ENCODE data around the gene CRTC3.

CRTC3 gene

DNA sequence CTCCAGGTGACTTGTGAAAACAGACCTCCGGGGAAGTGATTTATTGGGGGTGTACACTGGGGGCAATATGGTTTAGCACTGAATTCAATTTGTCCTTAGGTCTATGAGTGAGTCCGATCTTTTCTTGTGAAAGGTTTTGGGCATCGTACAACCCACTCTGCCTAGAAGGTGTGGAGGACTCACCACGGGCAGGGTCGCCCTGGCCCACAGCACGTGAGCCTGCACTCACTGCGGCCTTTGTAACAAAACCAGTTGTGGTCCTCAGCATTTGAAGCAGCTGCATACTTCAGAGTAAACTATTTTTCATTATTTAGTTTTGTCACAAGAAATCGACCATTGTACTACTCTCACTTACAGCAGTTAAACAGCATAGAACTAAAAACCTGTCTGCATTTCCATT is 114.8 kb downstream of the CRTC3 start:
- Histone ChIP-seq H3K18ac (ENCODE audit: low read length) (no peak overlapping the region), H2BK120ac (ENCODE audit: insufficient read depth, low read length, poor library complexity) (peak overlapping the region; percentile 48), H3K79me1 (ENCODE audit: low read length) (peaks cover 14% of the 10 kb centered on the region), H4K12ac (ENCODE audit: low read depth, low read length) (no peak overlapping the region), H3K79me2 (ENCODE audit: control insufficient read depth, insufficient read depth, low read length, poor library complexity) (no peaks in the 10 kb centered on the region), H3K27ac (ENCODE audit: low read depth, low read length) (peak overlapping the region; percentile 27), H3K14ac (ENCODE audit: low read length) (no peak overlapping the region), H3K4me3 (ENCODE audit: low read depth, low read length) (no peak overlapping the region), H3K4me2 (ENCODE audit: low read length) (no peak overlapping the region), H2BK5ac (ENCODE audit: low read depth, low read length, poor library complexity) (no peak overlapping the region), H3K27me3 (ENCODE audit: insufficient read depth, low read length) (no peaks in the 10 kb centered on the region), H2BK12ac (ENCODE audit: low read length) (no peak overlapping the region), H3K36me3 (ENCODE audit: control insufficient read depth in 1 of 2, insufficient read depth in 2 of 2, low read length in 2 of 2) (peaks cover 33 to 40% of the 10 kb centered on the region in 2 experiments), H3K9ac (ENCODE audit: low read length) (no peak overlapping the region), H2AK5ac (ENCODE audit: low read length) (no peak overlapping the region), H4K91ac (ENCODE audit: low read depth, low read length) (peak overlapping the region; percentile 20), H3K23ac (ENCODE audit: low read length) (no peak overlapping the region), H4K8ac (ENCODE audit: low read depth, low read length) (no peak overlapping the region), H3K4ac (ENCODE audit: low read depth, low read length) (no peak overlapping the region), H2AFZ (ENCODE audit: insufficient read depth, low read length, poor library complexity) (no peak overlapping the region), H3K9me3 (ENCODE audit: insufficient read depth, low read depth, low read length) (peaks cover 3% of the 10 kb centered on the region), H3K4me1 (ENCODE audit: control insufficient read depth in 1 of 2, insufficient read depth in 2 of 2, low read length in 2 of 2) (peaks cover 0 to 10% of the 10 kb centered on the region in 2 experiments)
- no peak for DNase-seq
- no CpG with 5 or more reads among the region's 8 CpGs for WGBS (ENCODE audit: extremely low coverage, insufficient coverage, insufficient read length)

DNA sequence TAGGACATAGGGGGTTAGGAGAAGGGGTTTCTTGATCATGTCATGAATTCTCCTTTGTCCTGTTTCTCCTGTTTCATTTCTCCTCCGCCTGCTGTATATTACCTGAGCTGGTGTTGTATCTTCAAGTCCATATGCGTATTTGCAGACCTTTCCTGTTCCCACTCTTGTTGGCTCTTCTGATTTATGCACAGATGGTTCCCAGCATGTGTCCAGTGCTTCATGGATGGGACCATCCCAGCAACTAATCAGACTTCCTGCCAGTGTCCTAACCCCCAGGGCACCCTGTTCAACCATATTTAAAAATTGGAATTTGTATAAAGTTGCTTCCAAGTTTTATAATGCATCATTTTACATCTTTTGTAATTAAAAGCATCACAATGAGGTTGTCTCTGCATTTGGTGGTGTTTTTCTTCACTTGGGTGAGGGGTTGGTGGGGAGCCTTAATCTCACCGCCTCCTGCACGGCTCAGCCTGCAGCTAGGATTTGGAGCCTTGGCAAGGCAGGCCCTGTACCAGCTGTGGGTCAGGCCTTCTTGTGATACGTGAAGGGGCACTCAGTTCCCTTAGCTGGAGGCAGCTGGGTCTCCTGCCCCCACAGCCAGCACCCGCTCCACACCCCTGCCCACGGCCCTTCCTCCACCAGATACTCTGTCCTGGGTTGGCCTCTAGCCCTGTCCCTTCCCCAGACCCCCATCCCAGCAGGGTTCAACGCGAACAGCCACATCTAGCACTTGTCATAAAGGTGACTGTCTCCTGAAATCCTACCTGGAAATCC is 115.4 kb downstream of the CRTC3 start:
- Histone ChIP-seq H2BK12ac (ENCODE audit: low read length) (no peak overlapping the region), H3K4ac (ENCODE audit: low read depth, low read length) (no peak overlapping the region), H3K27ac (ENCODE audit: low read depth, low read length) (no peak overlapping the region), H3K9me3 (ENCODE audit: insufficient read depth, low read depth, low read length) (peaks cover 3% of the 10 kb centered on the region), H3K9ac (ENCODE audit: low read length) (no peak overlapping the region), H3K4me3 (ENCODE audit: low read depth, low read length) (no peak overlapping the region), H3K36me3 (ENCODE audit: control insufficient read depth in 1 of 2, insufficient read depth in 2 of 2, low read length in 2 of 2) (peaks cover 33 to 40% of the 10 kb centered on the region in 2 experiments), H4K12ac (ENCODE audit: low read depth, low read length) (no peak overlapping the region), H3K27me3 (ENCODE audit: insufficient read depth, low read length) (no peaks in the 10 kb centered on the region), H4K8ac (ENCODE audit: low read depth, low read length) (no peak overlapping the region), H3K23ac (ENCODE audit: low read length) (no peak overlapping the region), H4K91ac (ENCODE audit: low read depth, low read length) (no peak overlapping the region), H2AFZ (ENCODE audit: insufficient read depth, low read length, poor library complexity) (no peak overlapping the region), H3K4me1 (ENCODE audit: control insufficient read depth in 1 of 2, insufficient read depth in 2 of 2, low read length in 2 of 2) (peaks cover 0 to 10% of the 10 kb centered on the region in 2 experiments), H3K79me2 (ENCODE audit: control insufficient read depth, insufficient read depth, low read length, poor library complexity) (no peaks in the 10 kb centered on the region), H3K14ac (ENCODE audit: low read length) (no peak overlapping the region), H2BK120ac (ENCODE audit: insufficient read depth, low read length, poor library complexity) (no peak overlapping the region), H3K18ac (ENCODE audit: low read length) (no peak overlapping the region), H3K79me1 (ENCODE audit: low read length) (peaks cover 15% of the 10 kb centered on the region), H2AK5ac (ENCODE audit: low read length) (no peak overlapping the region), H3K4me2 (ENCODE audit: low read length) (no peak overlapping the region), H2BK5ac (ENCODE audit: low read depth, low read length, poor library complexity) (no peak overlapping the region)
- no CpG with 5 or more reads among the region's 9 CpGs for WGBS (ENCODE audit: extremely low coverage, insufficient coverage, insufficient read length)
- DNase-seq: no peak

DNA sequence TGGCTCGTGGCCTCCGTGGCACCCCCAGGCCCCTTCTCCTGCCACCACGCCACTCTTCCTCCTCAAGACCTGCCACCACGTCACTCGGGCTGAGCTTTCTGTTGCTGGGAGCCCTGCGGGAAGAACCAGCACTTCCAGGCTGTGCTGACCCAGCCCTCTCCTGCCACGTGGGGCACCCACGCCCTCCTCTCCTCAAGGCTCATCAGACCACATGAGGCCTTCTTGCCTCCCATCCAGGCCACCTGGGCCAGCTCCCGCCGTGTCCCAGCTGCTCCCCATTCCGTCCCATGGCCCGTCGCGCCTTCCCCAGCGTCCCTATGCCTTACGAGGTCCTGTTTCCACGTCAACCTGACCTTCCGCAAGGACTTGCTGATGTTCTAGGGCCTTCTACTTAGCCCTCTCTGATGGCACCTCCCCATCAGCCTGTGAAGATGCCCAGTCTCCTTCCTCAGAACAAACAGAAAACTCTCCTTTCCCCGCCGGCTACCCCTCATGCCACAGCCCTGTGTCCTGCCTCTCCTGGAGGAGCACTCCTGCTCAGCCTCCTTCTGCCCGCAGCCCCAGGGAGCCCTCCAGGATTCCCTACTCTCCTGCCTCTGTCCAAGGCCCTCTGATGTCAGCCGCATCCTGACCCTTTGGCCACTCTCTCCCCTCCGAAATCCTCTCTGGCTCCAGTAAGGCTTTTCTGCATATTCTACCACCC is 116.3 kb downstream of the CRTC3 start:
- Histone ChIP-seq H3K27ac (ENCODE audit: low read depth, low read length) (no peak overlapping the region), H3K4ac (ENCODE audit: low read depth, low read length) (no peak overlapping the region), H3K18ac (ENCODE audit: low read length) (no peak overlapping the region), H3K4me1 (ENCODE audit: control insufficient read depth in 1 of 2, insufficient read depth in 2 of 2, low read length in 2 of 2) (peaks cover 0 to 13% of the 10 kb centered on the region in 2 experiments), H4K8ac (ENCODE audit: low read depth, low read length) (no peak overlapping the region), H3K4me2 (ENCODE audit: low read length) (no peak overlapping the region), H4K91ac (ENCODE audit: low read depth, low read length) (no peak overlapping the region), H3K79me1 (ENCODE audit: low read length) (peaks cover 17% of the 10 kb centered on the region), H3K23ac (ENCODE audit: low read length) (no peak overlapping the region), H3K9me3 (ENCODE audit: insufficient read depth, low read depth, low read length) (peaks cover 3% of the 10 kb centered on the region), H2AFZ (ENCODE audit: insufficient read depth, low read length, poor library complexity) (no peak overlapping the region), H3K36me3 (ENCODE audit: control insufficient read depth in 1 of 2, insufficient read depth in 2 of 2, low read length in 2 of 2) (peaks cover 24 to 31% of the 10 kb centered on the region in 2 experiments), H2BK5ac (ENCODE audit: low read depth, low read length, poor library complexity) (no peak overlapping the region), H3K27me3 (ENCODE audit: insufficient read depth, low read length) (no peaks in the 10 kb centered on the region), H3K9ac (ENCODE audit: low read length) (no peak overlapping the region), H2BK12ac (ENCODE audit: low read length) (no peak overlapping the region), H2BK120ac (ENCODE audit: insufficient read depth, low read length, poor library complexity) (no peak overlapping the region), H3K4me3 (ENCODE audit: low read depth, low read length) (no peak overlapping the region), H2AK5ac (ENCODE audit: low read length) (no peak overlapping the region), H4K12ac (ENCODE audit: low read depth, low read length) (no peak overlapping the region), H3K14ac (ENCODE audit: low read length) (no peak overlapping the region), H3K79me2 (ENCODE audit: control insufficient read depth, insufficient read depth, low read length, poor library complexity) (no peaks in the 10 kb centered on the region)
- DNase-seq: peak; percentile 57 to 69
- WGBS (ENCODE audit: extremely low coverage, insufficient coverage, insufficient read length): no CpG with 5 or more reads among the region's 23 CpGs

DNA sequence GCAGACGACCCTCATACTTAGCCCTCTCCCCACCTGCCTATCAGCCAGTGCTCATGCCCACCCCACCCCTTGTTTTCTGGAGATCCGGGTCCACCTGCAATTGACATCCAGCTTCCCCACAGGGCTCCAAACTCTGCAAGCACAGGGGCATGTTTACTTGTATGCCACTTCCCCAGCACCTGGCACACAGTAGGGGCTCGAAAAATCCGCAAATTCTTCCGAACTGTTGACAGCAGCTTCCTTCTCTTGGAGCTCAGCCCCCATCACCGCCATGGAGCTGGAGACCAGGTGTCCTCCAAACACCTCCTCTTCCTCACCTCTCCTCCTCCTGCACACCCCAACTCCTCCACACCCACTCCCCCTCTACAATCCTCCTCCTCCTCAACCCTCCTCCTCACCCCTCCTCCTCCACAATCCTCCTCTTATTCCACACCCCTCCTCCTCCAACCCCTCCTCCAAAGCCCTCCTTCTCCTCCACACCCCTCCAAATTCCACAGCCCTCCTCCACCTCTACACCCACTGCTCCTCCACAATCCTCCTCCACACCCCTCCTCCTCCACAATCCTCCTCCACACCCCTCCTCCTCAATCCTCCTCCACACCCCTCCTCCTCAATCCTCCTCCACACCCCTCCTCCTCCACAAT is 117.1 kb downstream of the CRTC3 start:
- Histone ChIP-seq H4K8ac (ENCODE audit: low read depth, low read length) (no peak overlapping the region), H3K27me3 (ENCODE audit: insufficient read depth, low read length) (no peaks in the 10 kb centered on the region), H3K79me1 (ENCODE audit: low read length) (peaks cover 17% of the 10 kb centered on the region), H2AFZ (ENCODE audit: insufficient read depth, low read length, poor library complexity) (no peak overlapping the region), H3K27ac (ENCODE audit: low read depth, low read length) (no peak overlapping the region), H2BK12ac (ENCODE audit: low read length) (no peak overlapping the region), H2BK120ac (ENCODE audit: insufficient read depth, low read length, poor library complexity) (no peak overlapping the region), H3K18ac (ENCODE audit: low read length) (no peak overlapping the region), H2BK5ac (ENCODE audit: low read depth, low read length, poor library complexity) (no peak overlapping the region), H2AK5ac (ENCODE audit: low read length) (no peak overlapping the region), H3K23ac (ENCODE audit: low read length) (no peak overlapping the region), H4K12ac (ENCODE audit: low read depth, low read length) (no peak overlapping the region), H3K9ac (ENCODE audit: low read length) (no peak overlapping the region), H3K4me1 (ENCODE audit: control insufficient read depth in 1 of 2, insufficient read depth in 2 of 2, low read length in 2 of 2) (peaks cover 0 to 13% of the 10 kb centered on the region in 2 experiments), H3K4me3 (ENCODE audit: low read depth, low read length) (no peak overlapping the region), H3K14ac (ENCODE audit: low read length) (no peak overlapping the region), H4K91ac (ENCODE audit: low read depth, low read length) (no peak overlapping the region), H3K79me2 (ENCODE audit: control insufficient read depth, insufficient read depth, low read length, poor library complexity) (no peaks in the 10 kb centered on the region), H3K4me2 (ENCODE audit: low read length) (no peak overlapping the region), H3K9me3 (ENCODE audit: insufficient read depth, low read depth, low read length) (peaks cover 5% of the 10 kb centered on the region), H3K4ac (ENCODE audit: low read depth, low read length) (no peak overlapping the region), H3K36me3 (ENCODE audit: control insufficient read depth in 1 of 2, insufficient read depth in 2 of 2, low read length in 2 of 2) (peaks cover 22 to 27% of the 10 kb centered on the region in 2 experiments)
- whole genome bisulfite sequencing (ENCODE audit: extremely low coverage, insufficient coverage, insufficient read length): 100% methylated on average over 1 of the region's 6 CpGs
- DNase-seq: no peak
